Measurements from ENCODE around the gene WWOX. TPM values are rescaled to one million over a fixed set of nuclear protein-coding genes. Genes with fewer than 3 reads are reported as not detected.

Gene WWOX
- total and polyA plus RNA-seq, 2 of the 8 experiments (the other 6 are each of a cell fraction or from before 2014, with no cell fraction given) = 5.4 to 16.7 TPM

DNA sequence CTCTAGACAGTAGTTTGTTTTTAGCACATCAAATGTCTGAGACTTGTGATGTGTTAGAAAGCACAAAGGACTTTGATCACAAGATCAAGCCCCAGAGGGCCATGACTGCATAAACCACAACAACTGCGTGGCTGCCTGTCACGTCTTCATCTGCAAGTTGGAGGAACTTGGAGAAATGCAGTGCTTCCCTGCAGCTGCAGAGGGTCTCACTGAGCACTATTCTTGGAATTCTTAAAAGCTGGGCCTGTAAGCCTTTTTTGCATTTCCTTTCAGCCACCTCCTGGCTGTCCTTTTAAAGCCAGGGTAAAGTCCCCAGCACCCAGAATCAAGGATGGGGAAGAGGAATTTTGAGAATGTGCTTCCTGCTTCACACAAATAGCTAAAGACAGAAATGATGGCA lies 1069.8 kb downstream of the WWOX start (continued):
- TF ChIP-seq JUN (IDR thresholded peaks at IDR 0.05; ENCODE audit: low read depth, low read length) (no peak), SIRT6 (IDR thresholded peaks at IDR 0.05; ENCODE audit: low read length) (no peak), TAF7 (optimal IDR thresholded peaks at IDR 0.05; ENCODE audit: borderline replicate concordance, low read depth, low read length) (no peak), SP1 (IDR thresholded peaks at IDR 0.05; ENCODE audit: low read depth, low read length) (peak; percentile 34; the same call in 1 of the 2 replicates), SUZ12 (IDR thresholded peaks at IDR 0.05; ENCODE audit: low read length) (no peak), CTBP2 (IDR thresholded peaks at IDR 0.05; ENCODE audit: borderline replicate concordance, insufficient read depth, insufficient read length, low read length) (no peak), SRF (IDR thresholded peaks at IDR 0.05; ENCODE audit: low read depth, low read length) (peak; percentile 55; the same call in 1 of the 2 replicates), CHD2 (IDR thresholded peaks at IDR 0.05; ENCODE audit: low read length) (no peak), SAP30 (IDR thresholded peaks at IDR 0.05; ENCODE audit: insufficient read depth, insufficient replicate concordance, low read length) (no peak), TCF12 (IDR thresholded peaks at IDR 0.05; ENCODE audit: low read depth, low read length) (0 out of 2 replicates have a peak, but pooled peaks have one; percentile 50), SIN3A (conservative IDR thresholded peaks at IDR 0.05 in 1 of 2, IDR thresholded peaks at IDR 0.05 in 1 of 2; ENCODE audit: low read depth in 1 of 2, low read length in 2 of 2) (no peak), CEBPB (IDR thresholded peaks at IDR 0.05; ENCODE audit: low read depth, low read length) (no peak), CREB1 (IDR thresholded peaks at IDR 0.05) (0 out of 2 replicates have a peak, but pooled peaks have one; percentile 12), BCL11A (IDR thresholded peaks at IDR 0.05; ENCODE audit: low read depth in 2 of 2, low read length in 2 of 2) (no peak), BACH1 (IDR thresholded peaks at IDR 0.05; ENCODE audit: low read length) (no peak), SP4 (IDR thresholded peaks at IDR 0.05; ENCODE audit: low read length) (no peak), EGR1 (IDR thresholded peaks at IDR 0.05; ENCODE audit: borderline replicate concordance, low read depth, low read length) (no peak), KDM5A (IDR thresholded peaks at IDR 0.05; ENCODE audit: low read length) (no peak)

Data from H1 (cell line).